Lower lobe of right lung (tissue), 2 donors: Measurements from ENCODE around the gene CFAP46. TPM values are rescaled to one million over a fixed set of nuclear protein-coding genes. Genes with fewer than 3 reads are reported as not detected.
"Not testable (repeated sequence)": the region's sequence is repeated elsewhere in the genome, so short reads cannot be mapped to it uniquely, and the experiment has no call there.

Source experiments
- ATAC-seq, 2 donors: fragments of 200-7000 bp; cut with Tn5 transposase; one replicate each; pipeline ENCODE4 v1.9.1; 2020 to 2022; ENCODE audit warnings: mild to moderate bottlenecking in 2 of 2, moderate library complexity in 2 of 2
- DNase-seq: peaks from one replicate; pipeline ENCODE4 v3.0.0-alpha.2; 2020
- H3K27ac ChIP-seq: fragments of 200-600 bp; one replicate; pipeline ENCODE4 v1.8.0; 2022
- H3K27me3 ChIP-seq: fragments of 200-600 bp; one replicate; pipeline ENCODE4 v1.8.0; 2022; ENCODE audit warnings: low read depth
- H3K36me3 ChIP-seq: fragments of 200-600 bp; one replicate; pipeline ENCODE4 v1.8.0; 2022; ENCODE audit warnings: mild to moderate bottlenecking
- H3K4me1 ChIP-seq: fragments of 200-600 bp; one replicate; pipeline ENCODE4 v1.8.0; 2022
- H3K4me3 ChIP-seq: fragments of 200-600 bp; one replicate; pipeline ENCODE4 v1.8.0; 2022; ENCODE audit warnings: mild to moderate bottlenecking
- H3K9me3 ChIP-seq: fragments of 200-600 bp; one replicate; pipeline ENCODE4 v1.8.0; 2022
- CTCF ChIP-seq: fragments of 200-600 bp; IDR thresholded peaks from one replicate; pipeline ENCODE4 v1.8.0; 2022; ENCODE audit warnings: antibody characterized with exemption, mild to moderate bottlenecking
- intact Hi-C: fragments of 100-400 bp; cut with DNase I; formaldehyde crosslinking; loops from one replicate; pipeline ENCODE4 v1.11.0; 2022
- total RNA-seq: library from RNA; stranded (reverse); fragmentation: NEBNext Ultra II Directional; extraction: Animal tissue kit (Norgen Biotek cat#: 25700); gene quantifications from one replicate; pipeline ENCODE4 v1.2.1, GENCODE V29; 2021
- donor health status: DM: no; HTN: yes; CAD: no; lungs with severe emphysema.

The CFAP46 gene
- total RNA-seq, 1 donor from 2014 or later: 9.0 TPM

DNA sequence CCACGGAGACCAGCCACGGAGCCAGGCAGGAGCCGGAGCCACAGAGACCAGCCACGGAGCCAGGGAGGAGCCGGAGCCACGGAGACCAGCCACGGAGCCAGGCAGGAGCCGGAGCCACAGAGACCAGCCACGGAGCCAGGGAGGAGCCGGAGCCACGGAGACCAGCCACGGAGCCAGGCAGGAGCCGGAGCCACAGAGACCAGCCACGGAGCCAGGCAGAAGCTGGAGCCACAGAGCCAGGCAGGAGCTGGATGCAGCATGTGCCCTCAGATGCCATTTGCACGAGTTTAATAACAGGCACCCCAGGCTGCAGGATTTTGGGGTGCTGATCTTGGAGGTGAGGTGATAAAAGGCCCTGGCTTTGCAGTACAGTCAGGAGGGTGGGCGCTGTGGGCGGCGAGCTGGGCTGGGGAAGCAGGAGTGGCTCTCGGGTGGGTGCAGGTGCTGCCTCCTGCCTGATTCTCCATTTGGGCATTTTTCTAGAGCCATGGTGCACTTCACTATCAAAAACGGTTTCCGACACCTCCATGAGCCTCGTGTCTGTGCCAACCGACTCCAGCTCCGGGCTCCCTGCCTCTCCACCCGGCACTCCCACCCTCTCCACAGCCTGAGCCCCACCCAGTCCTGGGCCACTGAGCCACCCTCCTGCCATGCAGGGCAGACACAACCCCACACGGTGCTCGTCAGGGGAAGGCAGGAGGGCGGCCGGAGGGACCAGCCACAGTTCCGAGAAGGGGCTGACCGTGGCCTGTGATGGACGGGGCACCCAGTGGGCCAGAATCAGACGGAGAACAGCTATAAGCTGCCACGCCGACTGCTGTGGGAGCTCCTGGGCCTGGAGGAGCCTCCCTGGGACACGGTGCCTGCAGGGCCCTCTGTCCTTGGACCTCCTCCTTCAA is 115.6 kb downstream of the CFAP46 start:
- Histone ChIP-seq H3K4me1 (no peaks in the 10 kb centered on the region), H3K36me3 (no peaks in the 10 kb centered on the region), H3K27ac (no peak overlapping the region), H3K9me3 (no peaks in the 10 kb centered on the region), H3K4me3 (no peak overlapping the region), H3K27me3 (no peaks in the 10 kb centered on the region)
- no peak for TF ChIP-seq CTCF
- DNase-seq (no peak), ATAC-seq (no peak)
- intact Hi-C loops: no loop called here

- H3K27me3 ChIP-seq, H3K27ac ChIP-seq, H3K36me3 ChIP-seq, DNase-seq, H3K4me3 ChIP-seq, H3K4me1 ChIP-seq, H3K9me3 ChIP-seq, intact Hi-C loops, ATAC-seq: not testable (repeated sequence)
These were observed 116.4 kb downstream of the CFAP46 start for GRCh38 chr10:132825783-132826523.

GRCh38 chr10:132820056-132820455 is 122.3 kb downstream of the CFAP46 start:
- Histone ChIP-seq H3K4me1 (no peaks in the 10 kb centered on the region), H3K27me3 (peaks cover 24% of the 10 kb centered on the region), H3K4me3 (no peak overlapping the region), H3K36me3 (no peaks in the 10 kb centered on the region), H3K27ac (no peak overlapping the region), H3K9me3 (no peaks in the 10 kb centered on the region)
- peak; percentile 30 for DNase-seq
- ATAC-seq: no peak
- intact Hi-C loops: no loop called here
- no peak for TF ChIP-seq CTCF

GRCh38 chr10:132817701-132818211 is 124.6 kb downstream of the CFAP46 start:
- no peak for TF ChIP-seq CTCF
- H3K9me3 ChIP-seq: no peaks in the 10 kb centered on the region
- H3K4me1 ChIP-seq: no peaks in the 10 kb centered on the region
- no peaks in the 10 kb centered on the region for H3K36me3 ChIP-seq
- intact Hi-C loops: no loop called here
- no peak overlapping the region for H3K27ac ChIP-seq
- H3K4me3 ChIP-seq: no peak overlapping the region
- peak; percentile 38 for DNase-seq
- peaks cover 33% of the 10 kb centered on the region for H3K27me3 ChIP-seq
- no peak for ATAC-seq

GRCh38 chr10:132816718-132817117 is 125.7 kb downstream of the CFAP46 start:
- intact Hi-C loops: no loop called here
- no peaks in the 10 kb centered on the region for H3K9me3 ChIP-seq
- H3K27me3 ChIP-seq: peaks cover 37% of the 10 kb centered on the region
- DNase-seq (no peak), ATAC-seq (no peak)
- TF ChIP-seq CTCF: no peak
- no peak overlapping the region for H3K27ac ChIP-seq
- H3K36me3 ChIP-seq: no peaks in the 10 kb centered on the region
- H3K4me1 ChIP-seq: no peaks in the 10 kb centered on the region
- H3K4me3 ChIP-seq: no peak overlapping the region
